ENCODE measurements around the gene TBC1D1.

Gene TBC1D1

DNA sequence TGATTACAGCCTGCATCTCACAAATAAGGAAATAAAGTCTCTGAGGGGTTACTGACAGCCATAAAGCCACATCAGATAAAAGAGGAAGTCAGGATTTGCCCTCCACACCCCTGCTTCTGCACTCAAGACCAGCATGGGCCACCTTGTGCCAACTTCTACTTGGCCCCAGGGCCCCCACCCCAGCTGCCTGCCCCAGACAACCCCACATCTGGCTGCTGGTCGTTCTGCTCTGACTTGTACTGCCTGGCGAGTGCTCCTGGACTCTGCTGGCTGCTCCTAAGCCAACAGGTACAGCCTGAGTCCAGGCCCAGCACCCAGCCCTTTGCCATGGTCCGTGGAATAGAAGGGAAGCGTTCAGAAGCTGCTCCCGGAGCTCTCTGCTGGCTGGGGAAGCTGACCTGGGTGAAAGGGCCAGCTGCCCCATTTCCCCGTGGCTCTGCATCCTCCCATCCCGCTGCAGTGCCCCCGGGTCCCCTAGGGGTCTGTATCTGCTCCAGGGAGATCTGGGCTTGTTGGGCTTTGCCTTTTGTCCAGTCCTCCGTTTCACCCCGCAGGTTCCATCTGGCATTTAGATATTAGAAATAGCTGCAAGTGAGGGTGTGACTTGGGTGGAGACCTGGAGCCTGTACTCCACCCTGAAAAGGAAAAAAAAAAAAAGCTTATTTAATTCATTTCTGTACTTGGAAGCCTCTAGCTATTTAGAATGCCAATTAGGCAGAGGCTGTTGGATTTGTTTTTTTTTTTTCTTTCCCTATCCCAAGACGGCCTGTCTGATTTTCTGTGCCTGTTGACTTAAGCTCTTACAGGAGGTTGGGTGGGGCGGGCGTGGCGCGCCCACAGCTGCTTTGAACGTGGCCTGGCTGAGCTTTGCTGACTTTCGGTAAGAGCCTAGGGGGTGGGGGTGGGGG, 264.1 kb downstream of the TBC1D1 start:
- no peak for DNase-seq

DNA sequence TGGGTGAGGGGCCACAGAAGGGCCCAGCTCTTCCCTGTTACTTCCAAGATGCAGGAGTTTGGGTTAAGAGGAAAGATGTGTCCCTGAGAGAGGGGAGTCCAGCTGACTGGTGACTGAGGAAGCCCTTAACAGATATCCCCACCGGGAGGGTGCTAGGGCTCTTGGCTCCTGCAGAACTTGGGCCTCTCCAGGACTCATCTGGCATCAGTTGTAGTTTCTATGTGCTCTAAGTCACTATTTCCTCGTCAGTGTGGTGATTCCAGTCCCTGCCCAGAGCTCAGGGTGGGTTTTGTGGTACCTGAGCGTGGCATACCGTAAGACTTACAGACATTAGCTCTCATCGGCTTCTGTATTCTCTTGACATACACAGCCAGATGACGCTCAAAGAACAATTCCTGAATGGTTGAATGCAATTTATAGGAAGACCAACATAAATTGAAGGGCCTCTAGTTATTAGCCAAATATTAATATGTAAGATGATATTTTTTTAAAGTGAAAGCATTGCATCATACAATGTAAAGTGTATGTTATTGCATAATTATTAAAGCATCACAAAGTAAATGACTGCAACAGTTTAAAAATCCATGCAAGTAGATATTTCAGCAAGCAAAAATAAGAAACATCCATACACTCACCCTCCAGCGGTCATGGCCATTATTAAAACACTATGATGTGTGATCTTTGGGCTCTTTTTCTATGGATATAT, 264.9 kb downstream of the TBC1D1 start:
- no peak for DNase-seq

DNA sequence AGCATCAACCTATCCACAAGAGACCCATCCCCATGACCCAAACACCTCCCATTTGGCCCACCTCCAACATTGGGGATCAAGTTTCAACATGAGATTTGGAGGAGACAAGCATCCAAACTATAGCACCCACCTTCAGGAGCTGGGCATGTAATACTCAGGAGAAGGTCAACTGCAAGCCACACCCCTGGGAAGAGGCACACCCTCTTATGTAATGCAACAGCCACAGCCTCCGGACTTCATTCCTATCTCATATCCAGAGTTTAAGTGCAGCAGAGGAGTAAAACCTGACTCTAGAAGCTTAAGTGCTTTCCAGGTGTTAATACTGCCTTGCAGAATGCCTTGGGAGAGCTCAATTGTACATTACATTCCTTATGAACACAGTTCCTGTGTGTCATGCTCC, 266.7 kb downstream of the TBC1D1 start:
- DNase-seq, result no peak

DNA sequence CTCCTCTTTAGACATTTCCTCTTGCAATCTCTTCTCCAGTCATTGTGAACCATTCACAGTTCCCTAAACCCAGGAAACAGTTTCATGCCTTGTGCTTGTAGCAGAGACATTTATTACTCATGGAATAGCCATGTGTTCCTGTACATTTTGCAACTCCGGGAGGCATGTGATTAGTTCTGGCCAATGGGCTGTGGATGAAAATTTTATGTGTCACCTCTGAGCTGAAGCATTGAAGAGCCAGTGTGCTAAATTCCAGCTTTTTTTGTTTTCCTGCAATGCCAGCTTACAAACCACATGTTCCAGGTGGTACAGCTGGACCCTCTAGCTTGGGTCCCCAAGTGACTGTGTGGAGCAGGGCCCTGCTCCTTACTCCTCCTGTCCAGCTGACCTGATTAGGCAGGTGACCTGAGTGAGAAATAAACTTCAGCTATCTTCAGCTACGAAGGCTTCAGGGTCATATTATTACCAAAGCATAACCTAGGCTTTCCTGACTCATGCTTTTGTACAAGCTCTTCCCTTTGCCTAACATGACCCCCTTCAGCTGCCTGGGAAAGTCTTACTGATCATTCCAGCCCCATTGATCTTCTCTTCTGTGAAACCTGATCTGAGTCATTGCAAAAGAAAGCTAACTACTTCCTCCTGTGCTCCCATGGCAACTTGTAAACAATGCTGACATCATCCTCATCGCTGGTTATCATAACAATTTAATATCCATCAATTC, 269.8 kb downstream of the TBC1D1 start:
- no peak for DNase-seq

DNA sequence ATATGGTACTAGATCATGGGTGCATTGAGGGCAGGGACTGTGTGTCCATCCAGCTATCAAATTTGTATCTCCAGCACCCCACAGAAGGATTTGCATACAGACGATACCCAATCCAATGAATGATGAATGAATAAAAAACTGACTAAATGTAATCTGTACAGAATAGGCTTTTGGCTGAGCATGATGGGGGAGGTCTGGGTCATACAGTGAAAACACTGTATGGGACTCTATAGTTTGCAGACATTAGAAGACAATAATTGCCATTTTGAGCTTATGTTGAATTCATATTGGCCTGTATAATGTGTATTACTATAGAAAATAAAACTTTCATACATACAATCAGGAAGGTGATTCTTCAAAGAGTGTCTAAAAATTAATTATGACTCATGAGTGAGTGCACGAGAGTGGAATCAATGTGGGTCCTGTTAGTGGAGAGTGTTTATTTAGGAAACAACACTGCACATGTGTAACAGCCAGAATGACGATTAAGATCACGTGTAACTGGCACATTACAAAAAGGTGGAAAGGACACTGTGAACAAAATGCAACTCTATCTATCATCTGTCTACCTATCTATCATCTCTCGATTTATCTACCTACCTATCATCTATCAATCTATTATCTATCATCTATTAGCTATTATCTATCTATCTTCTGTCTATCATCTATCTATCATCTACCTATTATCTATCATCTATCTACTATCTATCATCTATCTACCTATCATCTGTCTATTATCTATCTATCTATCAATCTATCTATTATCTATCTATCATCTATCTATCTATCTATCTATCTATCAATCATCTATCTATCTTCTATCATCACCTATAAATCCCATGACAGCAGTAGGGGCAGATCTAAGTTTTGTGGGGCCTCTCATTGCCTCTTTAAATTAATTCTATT, 270.6 kb downstream of the TBC1D1 start:
- DNase-seq, result no peak

DNA sequence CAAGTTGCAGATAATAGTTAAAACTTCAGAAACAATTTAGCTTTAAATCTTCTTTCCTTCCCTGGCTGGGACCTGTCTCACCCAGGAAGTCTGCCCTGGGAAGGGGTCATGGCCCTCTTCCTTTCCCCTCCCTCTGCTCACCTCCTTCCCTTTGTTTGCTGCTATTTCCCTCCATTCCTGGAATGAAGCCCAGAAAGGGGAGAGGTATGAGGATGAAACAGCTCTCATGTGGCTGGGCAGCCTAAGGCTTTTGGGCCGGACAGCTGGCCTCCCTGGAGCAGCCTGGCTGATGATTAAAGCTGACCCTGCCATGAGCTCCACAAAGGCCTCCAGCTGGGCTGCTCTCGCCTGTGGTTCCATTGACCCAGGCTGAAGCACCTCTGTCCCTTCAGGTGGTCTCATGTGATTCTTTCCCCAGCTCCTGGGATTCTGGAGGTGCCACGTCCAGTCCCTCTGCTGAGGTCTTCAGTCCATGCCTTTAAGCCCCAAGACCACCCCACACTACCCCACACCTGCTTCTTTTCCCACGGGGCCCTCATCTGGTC, 271.4 kb downstream of the TBC1D1 start:
- no peak for DNase-seq

DNA sequence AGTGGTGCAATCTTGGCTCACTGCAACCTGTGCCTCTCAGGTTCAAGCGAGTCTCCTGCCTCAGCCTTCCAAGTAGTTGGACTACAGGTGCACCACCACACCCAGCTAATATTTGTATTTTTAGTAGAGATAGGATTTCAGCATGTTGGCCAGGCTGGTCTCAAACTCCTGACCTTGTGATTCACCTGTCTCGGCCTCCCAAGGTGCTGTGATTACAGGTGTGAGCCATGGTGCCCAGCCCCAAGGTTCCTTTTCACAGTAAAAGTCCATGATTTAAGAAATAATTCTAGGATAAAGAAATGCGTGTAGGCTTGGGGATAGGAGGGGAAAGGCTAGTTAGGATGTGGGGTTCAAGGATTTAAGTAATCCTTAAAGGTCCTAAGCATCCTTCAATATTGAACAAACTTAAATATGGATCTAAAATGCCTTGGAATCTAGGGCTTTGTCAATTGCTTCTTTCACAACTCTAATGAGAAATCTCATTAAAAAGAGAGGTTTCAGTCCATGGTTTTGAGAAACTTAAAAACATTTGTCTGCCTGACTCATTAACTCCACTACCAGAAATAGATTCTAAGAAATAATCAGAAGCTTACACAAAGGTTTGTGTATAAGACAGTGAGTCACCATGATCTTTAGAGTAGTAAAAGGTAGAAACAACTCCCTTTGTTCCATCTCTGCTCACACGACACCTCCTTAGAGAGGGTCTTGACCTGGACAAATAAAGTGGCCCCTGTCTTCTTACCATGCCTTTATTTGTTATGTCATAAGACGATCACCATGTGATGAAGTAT, 272.5 kb downstream of the TBC1D1 start:
- DNase-seq, result no peak

DNA sequence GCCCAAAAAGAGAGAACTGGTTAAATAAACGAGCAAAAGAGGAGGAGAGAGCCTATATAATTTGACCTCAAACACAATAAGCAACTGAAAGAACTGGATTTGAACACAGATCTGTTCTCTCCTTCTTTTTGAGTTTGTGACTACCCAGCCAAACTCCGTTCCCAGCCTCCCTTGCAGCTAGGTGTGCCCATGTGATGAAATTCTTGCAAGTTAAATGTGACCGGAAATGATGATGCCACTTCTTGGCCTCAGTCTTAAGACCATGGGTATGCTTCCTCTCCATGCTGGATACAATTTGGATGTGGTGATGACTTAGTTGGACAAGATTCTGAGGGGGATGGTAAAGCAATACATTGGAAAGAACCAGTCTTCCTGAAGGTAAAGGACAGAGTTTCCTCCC, 273.5 kb downstream of the TBC1D1 start:
- DNase-seq, result no peak

DNA sequence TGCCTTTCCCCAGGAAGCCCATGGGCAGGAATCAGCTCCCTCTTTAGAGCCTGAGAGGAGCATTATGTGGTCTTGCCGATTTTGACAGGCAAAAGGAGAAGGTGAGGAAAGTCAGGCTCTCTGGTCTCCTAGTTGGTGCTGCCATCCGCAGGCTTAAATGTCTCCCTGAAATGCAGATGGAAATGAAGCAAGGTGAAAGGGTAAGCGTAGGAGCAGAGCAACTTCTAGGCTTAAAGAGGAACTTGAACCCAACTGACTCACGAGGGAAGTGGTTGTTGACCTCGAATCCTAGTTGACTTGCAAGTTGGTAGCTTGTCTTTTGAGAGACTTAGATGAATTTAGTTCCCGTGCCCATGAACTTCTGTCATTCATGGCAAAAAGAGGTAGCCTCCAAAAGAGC, 275.2 kb downstream of the TBC1D1 start:
- DNase-seq, result no peak

DNA sequence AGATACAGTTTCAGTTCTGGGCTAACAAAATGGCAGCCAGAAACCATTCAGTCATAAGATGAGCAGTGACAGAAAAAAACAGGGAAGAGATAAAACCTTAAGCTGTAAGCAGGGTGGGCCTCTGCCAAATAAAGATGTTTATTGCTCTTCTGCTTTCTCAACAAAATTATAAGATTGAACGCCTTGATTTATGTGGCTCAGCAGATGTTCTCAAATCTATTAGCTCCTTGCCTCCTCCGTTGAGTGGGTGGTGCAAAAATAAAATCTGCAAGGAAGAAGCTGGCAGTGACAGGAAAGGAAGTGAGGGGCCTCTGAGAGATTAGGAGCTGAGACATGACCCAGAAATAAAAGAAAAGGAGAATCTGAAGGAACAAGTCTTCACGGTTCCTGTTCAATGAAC, 275.9 kb downstream of the TBC1D1 start:
- DNase-seq, result no peak

DNA sequence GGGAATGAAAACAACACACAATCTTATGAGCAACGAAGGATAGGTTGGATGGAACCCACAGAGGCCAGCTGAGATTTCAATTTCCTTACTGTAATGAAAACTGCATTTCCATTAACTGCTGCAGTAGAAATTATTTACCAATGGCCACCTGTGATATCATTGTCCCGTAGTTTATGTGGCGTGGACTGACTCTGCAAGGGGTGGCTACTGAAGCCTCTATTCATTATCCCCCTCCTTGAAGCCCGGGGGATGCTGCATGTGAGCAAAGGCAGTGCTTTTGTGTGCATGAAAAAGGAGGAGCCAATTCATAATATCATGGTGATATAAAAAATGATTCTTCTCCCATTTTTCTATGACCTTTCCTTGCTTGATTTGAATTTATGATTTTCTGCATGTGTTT, 277.1 kb downstream of the TBC1D1 start:
- DNase-seq, result no peak

DNA sequence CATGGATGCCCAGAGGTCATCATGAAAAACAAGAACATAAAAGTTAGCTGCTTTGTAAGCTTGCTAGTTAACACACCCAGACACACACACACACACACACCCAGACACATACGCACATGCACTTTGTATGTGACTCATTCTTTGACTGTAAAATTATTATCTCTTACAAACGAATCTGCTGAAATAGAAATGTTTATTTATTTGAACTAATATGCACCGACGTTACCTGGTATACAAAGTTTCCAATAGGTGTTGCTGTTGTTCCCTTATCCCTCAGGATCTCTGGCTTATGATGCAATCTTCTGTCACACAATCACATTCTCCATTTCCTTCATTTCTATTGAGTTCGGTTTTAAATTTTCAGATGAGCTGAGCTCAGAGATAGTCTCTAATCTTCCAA, 278.6 kb downstream of the TBC1D1 start:
- no peak for DNase-seq

DNA sequence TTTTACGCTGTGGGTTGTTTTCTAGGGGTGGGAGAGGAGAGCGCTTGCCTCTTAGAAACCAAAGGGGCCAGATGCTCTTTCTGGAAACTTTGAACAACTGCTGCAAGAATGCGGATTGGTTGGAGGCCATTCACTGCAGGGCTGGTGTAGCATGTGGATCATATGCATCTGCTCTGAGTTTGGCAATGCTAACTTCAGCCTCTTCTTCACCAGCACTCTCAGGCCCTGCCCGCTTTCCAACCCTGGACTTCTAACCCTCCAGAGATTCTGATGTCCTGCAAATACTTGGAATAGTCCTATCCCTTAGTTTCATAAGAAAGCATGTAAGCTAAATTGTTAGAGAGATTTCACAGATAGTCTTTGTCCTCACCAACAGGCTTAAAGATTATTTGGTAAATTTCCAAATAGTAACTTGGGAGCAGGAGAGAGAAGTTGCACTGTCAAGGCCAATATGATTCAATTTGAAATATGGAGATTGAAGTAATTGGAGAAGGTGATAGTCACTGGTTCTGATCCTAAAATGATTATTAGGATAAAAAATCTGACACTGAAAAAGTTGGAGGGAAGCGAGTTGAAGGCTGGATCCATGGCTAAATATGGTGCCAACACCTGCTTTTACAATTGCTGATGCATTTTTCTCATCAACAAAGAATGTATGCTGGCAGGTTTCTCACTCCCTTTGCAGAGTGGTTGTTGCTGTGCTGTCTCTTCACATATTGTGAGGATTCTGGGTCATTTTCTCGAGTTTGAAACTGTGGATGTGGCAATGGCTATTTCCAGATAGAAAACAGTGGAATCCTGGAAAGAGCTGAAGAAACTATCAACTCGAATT, 279.7 kb downstream of the TBC1D1 start:
- no peak for DNase-seq

DNA sequence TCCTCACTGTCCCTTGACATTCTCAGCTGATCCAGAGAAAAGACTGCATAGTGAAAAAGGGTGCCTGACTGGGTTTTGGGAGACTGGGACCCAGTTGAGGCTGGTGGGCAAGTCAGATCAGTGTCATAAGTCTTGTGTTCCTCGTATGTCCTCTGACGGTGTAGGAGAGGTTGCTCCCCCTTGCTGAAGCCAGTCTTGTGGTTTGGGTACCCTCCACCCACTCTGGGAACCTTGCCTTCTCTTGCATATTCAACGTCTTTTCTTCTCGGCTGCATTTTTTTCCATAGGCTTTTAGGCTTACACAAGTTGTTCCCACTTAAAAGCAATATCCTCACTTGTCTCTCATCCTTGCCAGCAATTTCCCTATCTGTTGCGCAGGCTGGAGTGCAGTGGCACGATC, 281.2 kb downstream of the TBC1D1 start:
- no peak for DNase-seq

DNA sequence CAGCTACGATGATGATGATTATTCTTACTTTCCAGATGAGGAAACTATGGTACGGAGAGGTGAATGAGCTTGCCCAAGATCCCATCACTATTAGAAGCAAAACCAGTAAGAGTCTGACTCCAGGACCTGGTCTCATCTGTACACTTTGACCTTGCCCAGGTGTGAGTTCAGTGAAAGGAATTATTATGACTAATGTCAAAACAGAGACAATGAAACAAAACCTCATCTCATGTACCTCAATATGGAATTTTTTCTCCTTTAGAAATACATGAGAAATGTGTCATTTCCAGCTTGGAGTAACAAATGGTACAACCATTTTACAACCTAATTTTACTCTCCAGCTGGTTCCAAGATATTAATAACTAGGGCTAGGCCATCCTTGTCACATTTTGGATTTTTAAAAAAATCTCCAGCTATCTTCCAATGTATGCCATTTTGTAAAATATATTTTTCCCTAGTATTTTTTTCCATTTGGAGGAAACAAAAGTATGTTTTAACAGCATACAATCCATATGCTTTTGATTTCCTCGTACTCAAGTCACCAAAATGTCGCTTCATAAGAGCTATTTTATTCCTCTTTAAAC, 283.1 kb downstream of the TBC1D1 start:
- no peak for DNase-seq

DNA sequence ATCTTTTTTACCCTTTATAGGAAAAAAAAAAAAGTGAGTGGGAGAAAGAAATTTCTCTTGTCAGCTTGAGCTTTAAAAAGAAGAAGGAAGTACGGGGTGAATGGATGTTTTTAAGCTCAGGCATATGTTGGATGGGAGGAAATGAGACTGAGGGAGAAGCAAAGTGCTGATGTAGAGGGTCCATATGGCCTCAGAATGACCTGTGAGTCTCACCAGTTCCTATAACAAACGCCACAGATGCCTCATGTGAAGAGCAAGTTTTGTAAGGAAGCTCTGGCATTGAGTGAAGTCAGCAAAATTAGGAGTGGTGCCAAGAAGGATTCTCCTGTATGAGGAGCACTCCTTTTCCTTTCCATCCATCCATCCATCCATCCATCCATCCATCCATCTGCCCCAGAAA, 283.9 kb downstream of the TBC1D1 start:
- DNase-seq, result no peak

DNA sequence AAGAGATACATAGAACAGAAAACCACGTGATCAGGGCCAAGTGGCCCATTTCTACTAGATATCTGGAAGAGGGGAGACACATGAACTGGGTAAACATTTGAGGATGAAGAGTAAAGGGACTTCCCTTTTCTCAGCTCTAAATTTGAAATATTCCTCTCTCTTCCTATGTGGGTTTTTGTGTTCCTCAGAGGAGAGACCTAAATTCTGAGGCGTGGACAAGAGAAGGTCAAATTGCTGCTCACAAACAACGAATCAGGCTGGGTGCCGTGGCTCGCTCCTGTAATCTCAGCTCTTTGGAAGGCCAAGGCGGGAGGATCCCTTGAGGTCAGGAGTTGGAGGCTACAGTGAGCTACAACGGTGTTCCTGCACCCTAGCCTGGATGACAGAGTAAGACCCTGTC, 285.3 kb downstream of the TBC1D1 start:
- DNase-seq, result no peak

DNA sequence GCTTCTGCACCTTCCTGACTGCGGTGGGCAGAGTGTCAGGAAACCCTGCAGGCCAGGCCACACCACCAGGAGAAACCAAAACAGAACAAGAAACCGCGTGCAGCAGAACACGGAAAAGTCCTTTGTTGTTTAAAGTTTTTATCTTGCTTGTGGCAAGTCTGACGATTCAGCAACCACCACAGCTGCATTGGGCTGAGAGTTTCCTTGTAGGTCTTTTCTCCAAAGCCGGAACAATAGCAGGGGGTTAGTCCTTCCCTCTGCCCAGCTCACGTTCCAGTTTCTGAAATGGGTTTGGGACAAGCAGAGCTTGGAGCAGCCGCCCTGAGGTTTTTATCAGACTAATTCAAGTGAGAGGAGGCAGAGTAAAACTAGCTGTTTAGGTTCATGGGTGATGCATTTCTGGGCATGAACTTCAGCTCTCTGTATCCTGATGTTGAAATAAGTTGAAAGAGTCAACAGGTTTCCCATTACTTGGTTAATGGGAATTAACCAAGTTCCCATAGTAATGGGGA, 286.2 kb downstream of the TBC1D1 start:
- DNase-seq, result no peak

DNA sequence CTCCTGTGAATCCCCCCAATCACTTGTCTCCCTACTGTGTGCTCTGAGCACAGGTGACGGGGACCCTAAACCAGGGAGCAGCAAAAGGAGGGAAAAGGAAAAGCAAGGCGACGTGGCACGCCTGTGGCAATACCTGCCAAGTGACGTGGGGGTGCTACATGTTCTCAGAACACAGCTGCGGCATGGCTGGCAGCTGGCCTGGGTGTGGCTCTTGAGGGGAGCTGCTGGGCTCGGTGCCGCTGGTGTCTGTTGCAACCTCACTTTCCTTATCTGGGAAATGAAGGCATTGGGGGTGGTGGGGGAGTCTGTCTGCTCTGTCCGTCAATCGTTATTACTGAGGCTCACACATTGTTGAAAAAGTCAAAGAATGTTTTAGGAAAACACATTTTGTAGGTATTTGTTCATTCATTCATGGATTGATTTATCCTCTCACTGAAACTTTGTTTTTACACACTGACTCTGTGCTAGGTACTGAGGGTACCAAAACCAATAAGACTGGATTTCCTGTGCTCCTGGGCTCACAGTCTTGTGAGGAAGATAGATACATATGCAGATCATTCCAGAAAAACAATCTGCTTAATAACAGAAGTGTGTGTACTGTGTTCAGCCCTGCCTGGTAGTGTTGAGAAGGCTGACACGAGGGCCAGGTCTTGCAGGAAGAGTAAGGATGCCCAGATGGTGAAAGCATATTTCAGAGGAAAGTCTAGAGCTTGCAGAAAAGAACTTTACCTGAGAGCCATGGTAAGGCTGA, 286.9 kb downstream of the TBC1D1 start:
- DNase-seq, result no peak
